Stimulated activated CD4-positive, alpha-beta T cell treated with anti-CD3 and anti-CD28 coated beads, TNF-alpha, amount 100 ng/mL, for 48 hours (primary cell): ENCODE results near the gene YAP1.

Experiments
- DNase-seq, 3 donors: peaks; one replicate each; pipeline ENCODE4 v3.0.0-alpha.2; 2020; ENCODE audit warnings: low read depth in 3 of 3

Gene YAP1

DNA sequence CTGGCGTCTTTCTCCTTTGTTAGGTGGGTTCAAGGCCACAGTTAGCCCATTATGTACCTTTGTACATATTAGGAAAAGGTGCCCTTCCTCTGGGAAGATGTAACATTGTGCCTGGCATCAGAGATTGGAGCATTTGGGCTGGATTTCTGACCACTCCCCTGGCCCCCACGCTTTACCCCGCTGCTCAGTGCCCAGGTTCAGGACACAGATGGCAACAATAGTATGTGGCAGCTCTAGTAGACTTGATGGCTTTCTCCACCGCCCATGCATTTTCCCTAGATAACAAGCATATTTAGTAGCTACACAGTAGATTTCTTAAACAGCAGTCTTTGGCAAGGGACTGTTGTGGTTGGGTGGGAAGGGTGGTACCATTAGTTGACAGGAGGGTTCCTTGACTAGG lies 53.1 kb downstream of the YAP1 start:
- DNase-seq: no peak

DNA sequence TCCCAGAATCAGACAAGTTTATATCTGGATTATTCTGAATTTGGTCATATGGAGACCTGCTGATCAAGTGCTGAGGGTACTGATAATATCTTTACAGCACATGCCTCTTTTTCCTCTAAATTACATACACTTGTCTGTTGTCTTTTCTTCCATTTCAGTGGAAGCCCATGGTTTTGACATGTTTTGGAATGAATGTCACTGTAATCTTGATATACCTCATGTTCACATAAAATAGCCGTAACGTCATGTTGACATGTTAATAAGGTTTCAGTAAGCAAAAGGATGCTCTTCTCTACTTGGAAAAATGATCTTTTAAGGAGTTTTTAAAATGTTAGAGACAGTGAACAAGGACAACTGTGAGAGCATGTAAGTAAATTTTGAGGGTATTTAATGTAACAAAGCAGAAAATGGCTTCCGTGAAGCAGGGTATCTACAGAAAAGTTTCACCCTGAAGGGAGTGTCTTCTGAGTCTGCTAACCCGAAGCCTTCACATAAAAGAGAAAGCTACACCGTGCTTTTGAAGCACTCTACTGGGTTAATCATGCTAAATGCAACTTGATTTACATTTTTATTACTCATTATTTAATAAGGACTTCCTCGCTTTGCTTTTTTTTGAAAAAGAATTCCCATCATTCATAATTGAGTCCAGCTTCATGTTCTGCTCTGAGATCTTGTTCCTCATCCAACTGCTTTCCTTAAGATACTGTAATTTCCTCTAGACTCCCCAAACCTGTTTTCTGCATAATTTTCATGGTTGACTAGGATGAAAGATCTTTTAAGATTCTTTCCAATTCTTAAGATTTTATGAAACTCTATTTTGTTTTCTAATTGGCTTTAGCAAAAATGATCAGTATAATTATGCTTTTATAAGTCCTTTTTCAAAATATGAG lies 56.2 kb downstream of the YAP1 start:
- DNase-seq: no peak

DNA sequence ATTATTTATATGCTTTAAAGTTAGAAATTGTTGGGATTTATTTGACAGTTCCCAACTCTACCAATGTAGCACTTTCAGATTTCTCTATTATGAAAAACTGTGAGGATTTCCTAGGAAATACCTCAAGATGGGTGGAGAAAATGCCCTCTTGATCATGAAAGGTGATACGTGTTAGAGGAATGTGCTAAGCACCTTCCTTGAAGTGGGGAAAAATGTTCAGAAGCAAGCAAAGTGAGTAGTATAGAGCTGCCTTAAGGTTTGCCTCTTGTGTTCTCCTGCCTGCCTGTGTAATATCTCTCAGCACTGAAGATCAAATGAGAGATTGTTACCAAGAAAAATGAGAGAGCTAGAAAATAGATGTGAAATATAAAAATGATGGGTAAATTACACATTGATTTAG lies 58.2 kb downstream of the YAP1 start:
- no peak for DNase-seq

DNA sequence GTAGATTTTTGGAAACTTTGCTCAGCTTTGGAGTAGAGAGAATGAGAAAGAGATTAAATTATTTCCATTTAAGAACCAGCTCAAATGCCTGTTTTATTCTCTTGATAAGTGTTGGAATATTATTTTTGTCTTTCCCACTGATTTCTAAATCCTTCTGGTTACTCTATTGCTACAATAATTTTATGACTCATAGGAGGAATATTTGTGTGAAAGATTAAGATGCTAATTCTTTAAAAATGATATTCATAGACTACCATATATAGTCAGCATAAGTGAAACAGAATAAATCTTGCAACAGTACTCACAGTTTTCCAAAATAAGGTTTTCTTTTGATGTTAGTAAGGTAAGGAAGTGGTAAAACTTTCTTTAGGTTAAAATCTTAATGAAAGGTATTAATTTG lies 60.9 kb downstream of the YAP1 start:
- no peak for DNase-seq

DNA sequence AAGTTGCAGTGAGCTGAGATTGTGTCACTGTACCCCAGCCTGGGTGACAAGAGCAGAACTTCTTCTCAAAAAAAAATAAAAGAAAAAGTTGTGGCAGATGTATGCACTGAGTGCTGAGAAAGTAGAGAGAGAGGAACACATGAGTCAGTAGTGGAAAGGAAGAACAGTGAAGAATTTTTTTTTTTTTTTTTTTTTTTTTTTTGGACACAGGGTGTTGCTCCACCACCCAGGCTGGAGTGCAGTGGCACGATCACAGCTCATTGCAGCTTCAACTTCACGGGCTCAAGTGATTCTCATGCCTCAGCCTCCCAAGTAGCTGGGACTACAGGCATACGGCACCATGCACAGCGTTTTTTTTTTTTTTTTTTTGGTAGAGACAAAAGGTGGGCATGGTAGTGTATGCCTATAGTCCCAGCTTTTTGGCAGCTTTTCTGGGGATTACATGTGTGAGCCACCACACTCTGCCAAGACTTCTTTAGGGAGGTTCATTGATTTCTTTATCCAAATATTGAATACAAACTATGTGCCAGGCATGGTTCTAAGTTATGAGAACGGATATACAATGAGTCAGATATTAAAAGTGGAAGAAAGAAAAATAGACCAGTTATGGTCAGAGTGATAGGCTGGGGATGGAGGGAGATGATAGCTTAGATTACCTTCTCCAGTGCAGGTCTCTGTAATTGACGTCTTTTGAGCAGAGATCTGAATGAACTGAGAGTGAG lies 62.0 kb downstream of the YAP1 start:
- no peak for DNase-seq

DNA sequence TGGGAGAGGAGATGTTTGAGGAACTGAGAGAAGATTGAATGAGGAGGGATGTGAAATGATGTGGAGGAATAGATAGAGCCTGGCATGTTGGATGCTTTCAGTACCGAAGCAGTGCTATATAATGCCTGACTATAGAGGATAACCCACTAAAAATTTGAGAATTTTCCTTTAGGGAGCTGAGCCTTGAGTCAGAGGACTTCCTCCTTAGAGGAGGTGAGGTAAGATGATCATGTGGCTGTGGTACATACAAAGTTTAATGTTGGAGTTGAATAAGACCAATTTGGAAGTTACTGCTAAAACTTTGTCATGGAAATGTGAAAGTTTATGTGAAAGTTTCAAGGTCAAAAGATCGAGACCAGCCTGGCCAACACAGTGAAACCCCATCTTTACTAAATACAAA lies 66.9 kb downstream of the YAP1 start:
- no peak for DNase-seq

DNA sequence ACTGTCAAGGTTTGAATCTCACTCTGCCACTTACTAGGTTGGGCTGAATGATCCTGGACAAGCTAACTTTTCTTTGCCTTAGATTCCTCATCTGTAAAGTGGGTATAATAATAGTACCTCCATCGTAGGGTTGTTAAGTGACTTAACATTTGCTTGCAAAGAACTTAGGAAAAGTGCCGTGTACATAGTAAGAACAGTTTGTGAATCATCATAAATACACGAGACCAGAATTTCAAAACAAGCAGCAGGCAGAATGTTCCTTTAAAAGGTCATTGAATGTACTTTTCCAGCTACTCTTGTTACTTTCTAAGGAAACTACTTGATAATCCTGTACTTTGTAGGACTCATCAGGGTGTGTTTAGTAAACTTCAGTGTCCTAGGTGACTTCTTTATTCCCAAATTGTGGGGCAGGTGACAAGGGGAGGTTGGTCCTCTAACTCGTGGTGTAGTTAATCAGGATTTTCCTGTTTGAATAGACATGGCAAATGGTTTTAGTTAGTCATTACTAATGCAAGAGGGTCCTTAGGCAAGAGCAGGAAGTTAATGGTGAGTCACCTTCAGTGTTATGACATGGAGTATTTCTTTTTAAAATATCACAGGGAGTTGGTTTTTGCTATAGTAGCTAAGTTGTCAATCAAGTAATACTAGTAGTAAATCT lies 67.9 kb downstream of the YAP1 start:
- no peak for DNase-seq

DNA sequence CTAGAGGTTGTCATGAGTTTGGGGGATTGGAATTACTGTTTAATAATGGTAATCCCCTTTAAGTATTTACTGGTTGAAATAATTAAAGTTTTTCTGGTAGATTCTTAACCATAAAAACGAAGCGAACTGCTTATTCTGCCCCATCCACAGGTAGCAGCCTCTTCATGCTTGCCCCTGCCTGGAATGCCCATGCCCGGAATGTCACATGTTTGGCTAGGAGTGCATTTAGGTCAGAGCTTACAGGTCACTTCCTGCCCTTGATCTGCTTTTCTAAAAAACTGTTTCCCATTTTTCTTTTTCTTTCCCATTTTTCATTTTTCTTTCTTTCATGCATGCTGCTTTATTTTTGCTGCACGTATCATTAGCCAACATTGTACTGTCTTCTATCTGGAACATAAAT lies 69.1 kb downstream of the YAP1 start:
- DNase-seq: no peak

DNA sequence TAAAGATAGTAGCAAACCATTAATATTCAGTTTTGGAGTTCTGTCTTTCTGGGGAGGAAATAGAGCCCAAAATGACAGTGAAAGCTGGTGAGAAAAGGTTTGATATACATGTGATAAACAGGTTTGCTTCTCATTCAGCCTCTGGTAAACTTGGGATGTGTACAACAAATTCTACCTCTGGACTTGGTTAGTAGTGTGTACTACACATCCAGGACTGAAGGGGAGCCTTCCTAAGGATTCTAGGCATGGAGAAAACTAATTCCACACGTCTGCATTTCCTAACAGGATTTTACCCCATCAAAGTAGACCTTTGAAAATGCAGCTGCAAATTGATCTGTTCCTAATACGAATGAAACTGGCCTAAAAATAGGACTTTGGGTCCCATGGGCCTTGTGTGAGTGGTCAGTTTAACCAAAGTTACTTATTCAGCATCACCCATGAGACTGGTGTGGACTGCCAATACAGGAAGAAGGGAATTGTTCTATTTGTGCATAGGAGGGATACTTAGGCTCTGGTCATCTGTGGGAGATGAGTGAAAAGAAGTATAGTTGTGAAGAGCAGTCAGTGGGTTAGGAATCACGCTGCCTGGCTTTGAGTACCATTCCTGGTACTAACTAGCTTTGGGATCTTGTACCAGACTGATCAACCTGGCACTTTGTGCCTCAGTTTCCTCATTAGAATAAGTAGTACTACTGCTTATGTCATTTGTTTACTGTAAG lies 74.2 kb downstream of the YAP1 start:
- no peak for DNase-seq

DNA sequence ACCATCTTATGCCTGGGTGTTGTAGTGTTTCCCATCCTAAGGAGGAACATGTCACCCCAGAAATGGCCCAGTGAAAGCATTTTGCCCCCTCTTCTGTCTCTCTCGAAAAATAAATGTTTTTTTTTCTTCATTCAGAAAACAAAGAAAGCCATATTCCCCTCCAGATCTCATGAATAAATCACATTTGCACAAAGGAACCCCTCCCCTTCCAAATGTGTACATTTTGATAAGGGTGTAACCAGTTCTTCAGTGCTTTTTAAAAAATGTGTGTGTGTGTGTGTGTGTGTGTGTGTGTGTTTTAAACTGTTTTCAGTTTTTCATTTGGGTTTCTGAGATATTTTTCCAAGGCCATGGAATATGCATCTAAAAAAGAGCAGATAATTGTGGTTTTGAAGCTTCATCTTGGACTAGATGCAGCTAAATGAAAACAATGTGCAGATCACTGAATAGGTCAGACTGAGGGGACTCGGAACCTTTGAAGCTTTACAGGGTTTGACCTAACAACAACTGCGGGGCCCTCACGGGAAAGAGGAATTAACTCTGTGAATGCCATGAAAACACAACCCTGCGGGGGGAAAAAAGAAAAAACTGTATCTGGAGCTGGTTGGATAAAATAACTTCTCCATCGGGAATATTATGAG lies 76.4 kb downstream of the YAP1 start:
- no peak for DNase-seq

DNA sequence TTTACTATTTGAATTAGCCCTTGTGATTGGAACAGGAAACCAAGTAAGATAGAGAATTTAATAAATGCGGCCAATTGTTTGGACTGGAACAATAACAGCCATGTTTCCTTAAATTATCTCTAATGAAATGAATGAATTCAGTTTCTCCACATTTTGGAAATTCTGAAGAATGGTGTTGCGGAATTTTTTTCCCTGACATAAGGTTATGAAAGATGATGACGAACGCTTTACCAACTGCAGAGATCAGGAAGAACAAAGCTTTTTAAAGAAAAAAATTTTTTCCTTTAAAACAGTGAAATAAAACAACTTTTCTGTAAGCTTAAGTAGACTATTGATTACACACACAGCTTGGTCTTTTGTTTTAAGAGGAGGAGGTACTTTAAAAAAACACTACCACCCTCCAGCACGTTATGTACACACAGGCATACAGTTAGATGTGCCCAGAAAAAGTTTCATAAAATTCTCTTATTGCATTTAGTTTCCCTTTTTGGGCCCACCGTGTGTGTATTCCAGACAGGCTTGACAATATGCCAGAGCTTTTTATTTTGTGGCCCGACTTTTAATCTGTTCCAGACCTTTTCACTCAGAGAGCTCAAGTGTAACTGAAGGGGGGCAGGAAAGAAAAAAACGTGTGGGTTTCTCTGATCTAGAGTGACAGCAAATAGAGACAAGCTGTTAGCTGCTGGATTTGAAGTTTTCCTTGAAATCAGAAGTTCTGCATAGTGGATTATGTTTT lies 77.3 kb downstream of the YAP1 start:
- no peak for DNase-seq

DNA sequence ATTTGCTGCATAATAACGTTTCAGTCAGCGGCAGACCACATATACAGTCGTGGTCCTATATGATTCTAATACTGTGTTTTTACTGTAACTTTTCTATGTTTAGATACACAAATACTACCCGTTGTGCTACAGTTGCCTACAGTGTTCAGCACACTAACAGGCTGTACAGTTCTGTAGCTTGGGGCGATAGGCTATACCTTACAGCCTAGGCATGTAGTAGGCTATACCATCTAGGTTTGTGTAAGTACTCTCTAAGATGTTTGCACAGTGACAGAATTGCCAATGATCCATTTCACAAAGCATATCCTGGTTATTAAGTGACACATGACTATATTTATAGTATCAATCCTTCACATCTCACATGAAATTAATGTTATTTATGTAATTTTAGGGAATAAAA lies 78.2 kb downstream of the YAP1 start:
- DNase-seq: no peak

DNA sequence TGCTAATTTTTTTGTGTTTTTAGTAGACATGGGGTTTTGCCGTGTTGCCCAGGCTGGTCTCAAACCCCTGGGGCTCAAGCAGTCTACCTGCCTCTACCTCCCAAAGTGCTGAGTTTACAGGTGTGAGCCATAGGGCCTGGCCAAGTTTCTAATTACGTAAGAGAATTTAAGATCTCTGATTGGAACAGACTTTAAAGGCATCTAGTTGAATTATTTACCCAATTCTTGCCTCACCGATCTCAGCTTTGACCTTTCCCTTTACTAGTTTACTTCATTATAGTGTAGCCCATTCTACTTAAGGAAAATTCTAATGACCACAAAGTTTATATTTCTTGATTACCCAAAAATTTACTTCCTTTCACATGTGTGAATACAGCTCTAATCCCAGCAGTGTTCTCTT lies 81.6 kb downstream of the YAP1 start:
- DNase-seq: no peak

DNA sequence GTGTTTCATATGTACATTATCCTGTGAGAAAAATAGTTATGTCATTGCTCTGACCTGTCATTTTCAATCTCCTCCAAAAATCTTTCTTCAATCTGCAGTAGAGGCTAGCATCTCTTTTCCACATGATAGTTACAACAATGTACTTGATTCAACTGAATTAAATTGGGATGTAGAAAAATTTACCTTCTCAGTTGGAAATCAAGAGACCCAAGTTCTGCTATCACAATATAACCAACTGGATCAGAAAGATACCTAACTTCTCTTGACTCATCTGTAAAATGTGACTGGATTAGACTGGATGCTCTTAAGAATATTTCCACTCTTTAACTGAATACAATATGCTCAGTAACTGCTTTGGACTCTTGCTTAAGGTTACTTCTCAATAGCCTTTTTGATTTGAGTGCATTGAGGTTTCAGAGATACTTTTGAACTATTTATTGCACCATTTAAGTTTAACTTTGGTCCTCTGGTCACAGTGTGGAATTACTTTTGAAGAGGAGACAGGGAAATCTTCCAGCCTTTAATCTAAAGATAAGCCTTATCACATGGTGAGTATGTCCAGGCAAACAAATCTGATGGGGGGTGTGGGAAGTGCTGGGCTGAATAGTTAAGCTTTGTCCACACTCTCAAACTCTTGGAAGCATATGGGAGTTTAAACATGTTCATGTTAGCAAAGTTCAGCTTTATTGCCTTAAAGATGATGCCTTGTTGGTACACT lies 82.3 kb downstream of the YAP1 start:
- no peak for DNase-seq

DNA sequence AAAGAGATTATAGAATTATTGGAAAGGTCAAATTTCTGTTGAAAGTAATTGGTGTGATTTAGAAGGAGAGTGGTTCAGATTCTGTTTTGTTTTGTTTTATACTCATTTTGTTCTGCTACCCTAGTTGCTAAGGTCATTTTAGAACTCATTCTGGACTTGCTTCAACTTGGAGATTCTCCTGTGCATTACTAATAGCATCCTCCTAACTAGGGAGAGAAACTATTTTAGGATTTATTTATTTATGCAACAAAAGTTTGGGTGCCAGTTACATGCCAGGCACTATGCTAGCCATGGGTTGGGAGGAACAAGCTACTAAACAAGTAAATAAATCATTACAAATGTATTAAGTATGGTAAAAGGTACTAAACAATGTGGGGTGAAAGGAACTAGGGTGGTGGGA lies 84.0 kb downstream of the YAP1 start:
- DNase-seq: no peak

DNA sequence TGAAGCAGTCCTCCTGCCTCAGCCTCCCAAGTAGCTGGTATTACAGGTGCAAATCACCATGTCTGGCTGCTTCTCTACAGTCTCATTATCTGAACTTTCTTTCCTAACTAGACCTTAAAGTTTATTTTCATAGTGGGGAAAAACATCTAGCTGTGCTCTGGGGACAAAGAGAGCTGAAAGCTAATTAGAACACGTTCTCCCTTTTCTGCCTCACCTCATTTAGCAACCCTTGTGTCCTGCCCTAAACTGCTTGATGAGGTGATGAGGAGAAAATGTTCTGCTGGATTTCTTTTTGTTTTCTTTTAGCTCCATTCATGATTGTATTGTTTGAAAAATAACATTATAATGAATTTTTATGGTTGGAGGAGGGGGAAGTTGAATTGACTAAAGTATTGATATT lies 84.7 kb downstream of the YAP1 start:
- no peak for DNase-seq

DNA sequence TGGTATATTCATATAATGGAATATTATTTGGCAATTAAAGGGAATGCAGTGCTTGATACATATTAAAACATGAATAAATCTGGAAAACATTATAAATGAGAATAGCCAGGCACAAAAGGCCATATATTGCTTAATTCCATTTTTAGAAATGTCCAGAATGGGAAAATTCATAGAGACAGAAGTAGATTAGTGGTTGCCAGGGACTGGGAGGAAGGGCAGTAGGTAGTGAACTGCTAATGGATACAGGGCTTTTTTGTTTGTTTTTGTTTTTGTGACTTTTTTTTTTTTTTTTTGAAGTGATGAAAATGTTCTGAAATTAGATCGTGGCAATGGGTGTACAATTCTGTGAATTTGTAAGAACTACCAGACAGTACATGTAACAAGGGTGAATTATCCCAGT lies 86.1 kb downstream of the YAP1 start:
- no peak for DNase-seq

DNA sequence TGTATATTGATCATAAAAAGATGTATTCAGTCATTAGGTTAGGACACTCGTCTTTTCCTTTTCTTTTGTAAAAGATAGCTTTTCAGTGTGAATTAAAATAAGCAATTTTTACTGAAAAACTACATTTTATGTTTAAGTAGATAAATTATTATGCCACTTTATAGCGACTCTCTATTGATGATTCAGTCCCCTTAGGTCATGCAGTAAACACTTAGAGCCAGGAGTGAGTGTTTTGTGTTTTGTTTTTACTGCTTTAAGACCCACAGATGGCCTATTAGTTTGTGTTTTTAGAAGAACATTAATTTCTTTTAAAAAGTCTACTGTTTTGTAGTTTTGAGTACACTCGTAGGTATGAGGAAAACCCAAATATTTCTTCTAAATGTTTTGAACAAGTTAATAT lies 86.6 kb downstream of the YAP1 start:
- DNase-seq: no peak

DNA sequence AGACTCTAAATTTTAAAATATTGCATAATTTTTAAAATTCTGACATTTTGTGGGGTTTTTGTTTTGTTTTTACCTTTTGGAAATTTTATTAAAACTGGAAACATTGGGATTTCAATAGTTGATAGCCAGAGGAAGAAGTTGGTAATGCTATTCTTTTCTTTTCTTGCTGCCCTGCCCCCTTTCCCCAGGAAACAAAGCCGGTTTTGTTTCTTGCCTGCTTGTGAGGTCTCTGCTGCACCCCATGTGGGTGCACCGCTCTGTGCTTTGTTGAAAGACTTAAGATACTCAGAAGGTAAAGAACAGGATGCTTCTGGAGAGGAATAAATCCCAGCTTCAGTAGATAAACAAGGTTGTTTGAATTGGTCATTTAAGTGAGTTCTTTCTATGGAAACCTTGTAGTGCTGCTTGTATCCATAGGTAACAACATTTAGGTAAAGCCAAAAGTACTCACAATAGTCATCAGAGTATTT lies 87.5 kb downstream of the YAP1 start:
- DNase-seq: no peak

DNA sequence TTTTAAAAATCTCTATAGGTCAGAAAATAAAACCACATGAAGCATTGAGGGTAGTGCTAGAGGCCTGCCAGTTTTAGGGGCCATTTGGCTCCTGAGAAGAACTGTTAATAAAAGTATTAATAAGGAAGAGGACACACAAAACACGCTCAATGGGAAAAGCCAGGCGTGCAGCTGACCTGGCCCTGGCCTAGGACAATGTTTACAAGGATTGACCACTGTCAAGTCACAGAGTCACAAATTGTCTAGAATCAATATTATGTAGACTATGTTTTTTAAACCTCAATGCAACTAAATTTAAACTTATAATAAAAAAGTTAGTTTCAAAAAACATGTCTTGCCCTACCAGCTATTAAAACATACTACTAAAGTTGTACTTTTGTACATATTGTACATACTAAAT lies 89.4 kb downstream of the YAP1 start:
- DNase-seq: no peak
